Hepatic stellate cell (primary cell): ENCODE measurements around the gene MYLK3.
"Not testable (repeated sequence)": the region's sequence is repeated elsewhere in the genome, so short reads cannot be mapped to it uniquely, and the experiment has no call there.

Source experiments
- DNase-seq: peaks from one replicate; pipeline ENCODE4 v3.0.0; 2011; ENCODE audit warnings: low spot score

MYLK3 gene

GRCh38 chr16:46747777-46748651 is at the start of gene MYLK3:
Gene MYLK3 (minus strand): TSS chr16:46748344. CDS start chr16:46748193, 151 bp downstream.
- DNase-seq, result no peak

- DNase-seq, result no peak
Measured at GRCh38 chr16:46797501-46797900, 49.4 kb upstream of the MYLK3 start.

GRCh38 chr16:46796764-46797269 is 48.7 kb upstream of the MYLK3 start:
- no peak for DNase-seq

GRCh38 chr16:46793841-46794240 is 45.7 kb upstream of the MYLK3 start:
- no peak for DNase-seq

- DNase-seq, result no peak
Measured at GRCh38 chr16:46790599-46791270, 42.6 kb upstream of the MYLK3 start.

GRCh38 chr16:46789499-46790414 is 41.6 kb upstream of the MYLK3 start:
- DNase-seq, result peak; percentile 63

GRCh38 chr16:46788891-46789474 is 40.8 kb upstream of the MYLK3 start:
- no peak for DNase-seq

- no peak for DNase-seq
Measured at GRCh38 chr16:46787909-46788308, 39.8 kb upstream of the MYLK3 start.

- DNase-seq, result no peak
Measured at GRCh38 chr16:46785076-46785845, 37.1 kb upstream of the MYLK3 start.

GRCh38 chr16:46784569-46784968 is 36.4 kb upstream of the MYLK3 start:
- not testable (repeated sequence) for DNase-seq

GRCh38 chr16:46783800-46784199 is 35.7 kb upstream of the MYLK3 start:
- DNase-seq, result no peak

GRCh38 chr16:46782320-46782719 is 34.2 kb upstream of the MYLK3 start:
- no peak for DNase-seq

GRCh38 chr16:46777804-46778203 is 29.7 kb upstream of the MYLK3 start:
- no peak for DNase-seq

- no peak for DNase-seq
Measured at GRCh38 chr16:46775214-46775613, 27.1 kb upstream of the MYLK3 start.

- no peak for DNase-seq
Measured at GRCh38 chr16:46774743-46775177, 26.6 kb upstream of the MYLK3 start.

- DNase-seq, result no peak
Measured at GRCh38 chr16:46772463-46772862, 24.3 kb upstream of the MYLK3 start.

GRCh38 chr16:46768809-46769208 is 20.7 kb upstream of the MYLK3 start:
- DNase-seq, result no peak

GRCh38 chr16:46765050-46765449 is 16.9 kb upstream of the MYLK3 start:
- DNase-seq, result peak; percentile 71

GRCh38 chr16:46763147-46763546 is 15.0 kb upstream of the MYLK3 start:
- no peak for DNase-seq

GRCh38 chr16:46762583-46762982 is 14.4 kb upstream of the MYLK3 start:
- no peak for DNase-seq

- DNase-seq, result no peak
Measured at GRCh38 chr16:46759309-46759708, 11.2 kb upstream of the MYLK3 start.
